Aorta (tissue), 5 donors: ENCODE measurements around the gene PRDM13. TPM values are rescaled to one million over a fixed set of nuclear protein-coding genes. Genes with fewer than 3 reads are reported as not detected.

ENCODE experiments used
- ATAC-seq: fragments of 200-7000 bp; cut with Tn5 transposase; one replicate; pipeline ENCODE4 v1.9.1; 2022; ENCODE audit warnings: moderate library complexity; ENCODE audit not compliant: low FRiP score
- DNase-seq, 2 donors: peaks; one replicate each; pipeline ENCODE4 v3.0.0-alpha.2; 2020
- H3K27ac ChIP-seq, 2 donors: one replicate each; pipeline ENCODE4 v1.5.1; 2013; ENCODE audit warnings: low read length in 2 of 2, mild to moderate bottlenecking in 2 of 2, moderate library complexity in 2 of 2, control low read depth in 1 of 2, inconsistent platforms in 1 of 2, low read depth in 1 of 2
- H3K27me3 ChIP-seq, 2 donors: one replicate each; pipeline ENCODE4 v1.6.1; 2013; ENCODE audit warnings: control low read depth in 1 of 2, low read length in 1 of 2, mild to moderate bottlenecking in 1 of 2, moderate library complexity in 1 of 2; ENCODE audit not compliant: insufficient read depth in 2 of 2, control insufficient read depth in 1 of 2
- H3K36me3 ChIP-seq, 2 donors: one replicate each; pipeline ENCODE4 v1.6.1; 2013; ENCODE audit warnings: control low read depth in 1 of 2, low read length in 1 of 2, mild to moderate bottlenecking in 1 of 2; ENCODE audit not compliant: insufficient read depth in 2 of 2, control insufficient read depth in 1 of 2
- H3K4me1 ChIP-seq, 2 donors: one replicate each; pipeline ENCODE4 v1.6.1; 2013; ENCODE audit warnings: low read length in 2 of 2, control low read depth in 1 of 2, mild to moderate bottlenecking in 1 of 2, moderate library complexity in 1 of 2; ENCODE audit not compliant: insufficient read depth in 2 of 2, control insufficient read depth in 1 of 2
- H3K4me3 ChIP-seq, 2 donors: one replicate each; pipeline ENCODE4 v1.5.1; 2013; ENCODE audit warnings: low read length in 2 of 2, control low read depth in 1 of 2, mild to moderate bottlenecking in 1 of 2
- H3K9me3 ChIP-seq: one replicate; pipeline ENCODE4 v1.6.1; 2013; ENCODE audit warnings: mild to moderate bottlenecking, low read length; ENCODE audit not compliant: control insufficient read depth
- WGBS, 2 donors: extraction: QIAGEN DNeasy Blood & Tissue Kit; methylation state at CpG; one replicate each; pipeline ENCODE4 v1.1.7; 2013; 5-methylcytosine and 5-hydroxymethylcytosine counted together
- intact Hi-C, 2 donors: fragments of 100-400 bp; cut with DNase I; formaldehyde crosslinking; loops; one replicate each; pipeline versions ENCODE4 v1.14.2 to v1.15.0; 2022
- long read RNA-seq, 2 donors: library from polyadenylated mRNA; unstranded; transcript quantifications; one replicate each; pipeline ENCODE4 v2.0.0, GENCODE V29; 2020 to 2021
- polyA plus RNA-seq, 2 donors: library from polyadenylated mRNA; stranded (reverse); fragments of 200-250 nt; gene quantifications; one replicate each; pipeline ENCODE4 v1.2.3, GENCODE V29; 2013
- total RNA-seq, 2 donors: library from RNA; stranded (reverse); fragmentation: NEBNext Ultra II Directional; extraction: Animal tissue kit (Norgen Biotek cat#: 25700); gene quantifications; one replicate each; pipeline ENCODE4 v1.2.1, GENCODE V29; 2021
- donor health status: healthy with polysubstance abuse.
- donor health status: Bipolar disorder and iron deficiency.
- donor health status: DM: no; HTN: no; CAD: no.
- donor health status: DM: no; HTN: no; CAD: no.
- donor health status: DM: yes; HTN: yes; CAD: no.

PRDM13 gene
- total RNA-seq (not detected), polyA plus RNA-seq (not detected)
- long read RNA-seq, donor 1 = 0 reads
- long read RNA-seq, donor 2 = 0 reads

DNA sequence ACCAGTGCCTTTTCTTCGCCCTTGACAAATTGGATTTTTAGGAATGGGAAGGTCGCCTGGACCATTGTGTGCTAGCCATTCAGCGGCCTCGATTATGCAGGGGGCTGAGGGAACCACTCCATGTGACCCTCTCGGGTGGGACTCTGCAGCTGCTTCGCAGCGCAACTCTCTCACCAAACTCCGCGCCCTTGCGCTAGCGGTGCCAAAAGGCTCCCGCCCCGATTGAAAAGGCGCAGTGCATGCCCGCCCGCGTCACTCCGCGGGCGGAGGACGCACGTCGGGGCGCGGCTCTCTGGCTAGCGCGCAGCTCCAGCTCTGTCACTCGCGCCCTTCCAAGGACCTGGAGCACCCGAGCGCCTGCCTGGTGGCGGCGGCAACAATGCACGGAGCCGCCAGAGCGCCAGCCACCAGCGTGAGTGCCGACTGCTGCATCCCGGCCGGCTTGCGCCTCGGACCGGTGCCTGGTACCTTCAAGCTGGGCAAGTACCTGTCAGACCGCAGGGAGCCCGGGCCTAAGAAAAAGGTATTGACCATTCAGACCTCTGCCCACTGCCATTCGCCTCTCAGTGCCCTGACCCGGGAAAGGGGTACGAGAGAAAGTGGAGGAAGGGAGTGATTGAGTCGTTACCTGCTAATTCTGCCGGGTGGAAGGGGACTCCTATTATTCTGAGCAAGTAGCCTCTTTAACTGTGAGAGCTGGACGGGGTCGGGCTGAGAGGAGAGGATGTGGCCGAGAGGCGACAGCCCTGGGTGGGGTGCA lies at the start of gene PRDM13:
PRDM13 (plus strand) TSS at position 178 of the 760 bp plus-strand sequence; CDS start at position 380, 202 bp downstream.
- no peaks in the 10 kb centered on the region for H3K36me3 ChIP-seq
- DNase-seq (no peak), ATAC-seq (no peak)
- H3K27me3 ChIP-seq = peaks cover 0 to 2% of the 10 kb centered on the region in 2 donors
- no peak within 1 kb of the TSS for H3K27ac ChIP-seq
- no peaks in the 10 kb centered on the region for H3K4me1 ChIP-seq
- no peak within 1 kb of the TSS for H3K4me3 ChIP-seq
- peaks cover 2% of the 10 kb centered on the region for H3K9me3 ChIP-seq
- intact Hi-C loops = loop anchor here in 1 of 2 donors (10.0 kb wide), 1 partner anchor 848 kb away; no protein-coding TSS in a partner anchor
- 6 to 7% methylated on average over 54 of the region's 54 CpGs for WGBS, 2 donors

GRCh38 chr6:99559057-99559456 lies 47.6 kb upstream of the PRDM13 start:
- H3K4me1 ChIP-seq = no peaks in the 10 kb centered on the region
- H3K4me3 ChIP-seq = no peak overlapping the region
- H3K27me3 ChIP-seq = no peaks in the 10 kb centered on the region
- DNase-seq (no peak), ATAC-seq (no peak)
- 93 to 94% methylated on average over 2 of the region's 2 CpGs for WGBS, 2 donors
- H3K9me3 ChIP-seq = no peaks in the 10 kb centered on the region
- intact Hi-C loops = no loop called here
- H3K36me3 ChIP-seq = peaks cover 2% of the 10 kb centered on the region in 2 donors
- H3K27ac ChIP-seq = no peak overlapping the region

DNA sequence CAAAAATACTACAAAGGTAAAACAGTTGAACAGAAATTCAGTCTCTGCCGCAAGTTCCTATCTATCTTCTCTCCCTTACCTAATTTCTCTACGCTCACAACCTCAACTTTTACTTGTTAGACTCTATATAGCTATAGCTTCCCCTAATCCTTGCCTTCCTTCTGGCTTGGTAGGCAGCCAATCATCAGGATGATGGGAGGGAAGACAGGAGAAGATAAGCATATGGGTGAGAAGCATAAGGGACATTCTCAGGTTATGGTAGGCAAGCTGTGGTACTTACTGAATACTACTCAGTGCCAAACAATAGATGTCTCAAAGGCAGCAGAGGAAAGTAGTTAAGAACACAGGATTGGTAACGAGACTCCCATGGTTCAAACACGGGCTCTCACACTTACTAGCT lies 46.0 kb upstream of the PRDM13 start:
- DNase-seq = no peak
- 95 to 97% methylated on average over 4 of the region's 4 CpGs for WGBS, 2 donors
- intact Hi-C loops = no loop called here
- Histone ChIP-seq H3K4me1 (no peaks in the 10 kb centered on the region), H3K27me3 (no peaks in the 10 kb centered on the region), H3K27ac (no peak overlapping the region), H3K9me3 (no peaks in the 10 kb centered on the region), H3K4me3 (no peak overlapping the region), H3K36me3 (peaks cover 0 to 2% of the 10 kb centered on the region in 2 donors)
- no peak for ATAC-seq

- WGBS, 2 donors = 31 to 37% methylated on average over 4 of the region's 4 CpGs
- intact Hi-C loops = no loop called here
- Histone ChIP-seq H3K27ac (no peak overlapping the region), H3K4me3 (no peak overlapping the region), H3K9me3 (no peaks in the 10 kb centered on the region), H3K27me3 (no peaks in the 10 kb centered on the region), H3K4me1 (no peaks in the 10 kb centered on the region), H3K36me3 (no peaks in the 10 kb centered on the region)
- DNase-seq = no peak
- ATAC-seq = no peak
Measured at GRCh38 chr6:99563056-99563723, 43.4 kb upstream of the PRDM13 start.

DNA sequence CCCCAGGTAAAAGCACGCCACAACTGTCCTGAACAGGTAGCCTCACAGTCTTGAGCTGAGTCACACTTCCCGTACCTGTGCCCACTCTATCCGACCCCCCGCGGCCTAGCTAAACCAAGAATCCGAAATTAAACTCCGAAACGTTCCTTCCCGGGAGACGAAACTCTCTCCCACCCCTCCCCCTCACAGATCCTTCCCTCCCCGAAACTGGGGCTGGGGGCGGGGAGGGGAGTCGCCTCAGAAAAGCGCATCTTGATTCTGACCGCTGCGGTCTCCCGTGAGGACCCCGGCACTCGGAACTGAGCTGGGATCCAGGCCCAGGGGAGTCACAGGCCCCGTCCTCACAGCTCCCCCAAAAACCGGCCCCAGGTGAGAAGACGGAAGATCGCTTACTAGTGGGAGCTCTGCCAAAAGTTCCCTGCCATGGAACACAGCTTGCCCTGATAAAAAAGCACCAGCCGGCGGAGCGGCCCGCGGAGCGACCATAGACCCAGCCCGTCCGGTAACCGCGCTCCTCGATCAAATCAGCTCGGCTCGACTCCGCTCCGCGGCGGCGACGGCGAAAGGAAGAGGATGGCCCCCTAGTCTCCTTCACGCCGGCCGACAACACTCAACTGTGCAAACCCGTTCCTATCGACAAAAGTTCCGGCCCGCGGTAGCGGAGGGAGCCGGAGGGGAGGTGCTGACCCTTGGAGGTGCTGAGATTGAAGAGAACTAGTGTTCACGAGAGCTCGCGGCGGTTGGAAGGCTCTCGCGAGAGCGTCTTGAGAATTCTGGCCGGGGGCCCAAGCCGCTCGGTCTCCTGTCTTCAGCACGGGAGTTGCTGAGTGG lies 38.3 kb upstream of the PRDM13 start, which contains the start of gene CCNC:
CCNC (minus strand) TSS at position 558 of the 831 bp plus-strand sequence; CDS start at position 425, 133 bp downstream.
- 0 to 1% methylated on average over 64 of the region's 64 CpGs for WGBS, 2 donors
- no peaks in the 10 kb centered on the region for H3K27me3 ChIP-seq

GRCh38 chr6:99573980-99574617 lies 32.5 kb upstream of the PRDM13 start:
- 87 to 89% methylated on average over 2 of the region's 2 CpGs for WGBS, 2 donors

More for the DNA sequence above, 38.3 kb upstream of the PRDM13 start, which contains the start of gene CCNC:
- Histone ChIP-seq H3K4me3 (peak within 1 kb of the TSS; percentile 78 to 83), H3K27ac (no peak within 1 kb of the TSS), H3K4me1 (no peaks in the 10 kb centered on the region), H3K9me3 (no peaks in the 10 kb centered on the region), H3K36me3 (no peaks in the 10 kb centered on the region)
- DNase-seq (peak; percentile 96), ATAC-seq (peak; percentile 100)
- intact Hi-C loops = loop anchor here (5.0 kb wide), 2 partner anchors 46 to 141 kb away; partner anchors contain the start of gene PNISR (in 1 of the 2)

GRCh38 chr6:99575544-99576227 lies 30.9 kb upstream of the PRDM13 start:
- 98 to 100% methylated on average over 2 of the region's 2 CpGs for WGBS, 2 donors
- DNase-seq (no peak), ATAC-seq (no peak)
- no peak overlapping the region for H3K4me3 ChIP-seq
- H3K36me3 ChIP-seq = no peaks in the 10 kb centered on the region
- no peaks in the 10 kb centered on the region for H3K4me1 ChIP-seq
- H3K27ac ChIP-seq = no peak overlapping the region
- no peaks in the 10 kb centered on the region for H3K27me3 ChIP-seq
- intact Hi-C loops = no loop called here
- no peaks in the 10 kb centered on the region for H3K9me3 ChIP-seq

More at GRCh38 chr6:99573980-99574617, 32.5 kb upstream of the PRDM13 start:
- intact Hi-C loops = no loop called here
- H3K4me1 ChIP-seq = no peaks in the 10 kb centered on the region
- no peaks in the 10 kb centered on the region for H3K36me3 ChIP-seq
- no peaks in the 10 kb centered on the region for H3K27me3 ChIP-seq
- H3K9me3 ChIP-seq = no peaks in the 10 kb centered on the region
- DNase-seq = no peak
- ATAC-seq = no peak
- H3K4me3 ChIP-seq = no peak overlapping the region
- no peak overlapping the region for H3K27ac ChIP-seq
